Myocyte (in vitro differentiated cells): ENCODE results near the gene PAWR. TPM values are rescaled to one million over a fixed set of nuclear protein-coding genes. Genes with fewer than 3 reads are reported as not detected.
"Not testable (repeated sequence)": the region's sequence is repeated elsewhere in the genome, so short reads cannot be mapped to it uniquely, and the experiment has no call there.

Experiments
- DNase-seq: peaks from one replicate; pipeline ENCODE4 v3.0.0-alpha.2; 2012; ENCODE audit warnings: low read depth
- total RNA-seq: library from RNA; depleted of rRNA; stranded (reverse); fragments of >200 nt; gene quantifications from 2 replicates; pipeline ENCODE4 v1.2.3, GENCODE V29; 2014

The PAWR gene
- total RNA-seq, 1 donor from 2014 or later, result 6.7 TPM

DNA sequence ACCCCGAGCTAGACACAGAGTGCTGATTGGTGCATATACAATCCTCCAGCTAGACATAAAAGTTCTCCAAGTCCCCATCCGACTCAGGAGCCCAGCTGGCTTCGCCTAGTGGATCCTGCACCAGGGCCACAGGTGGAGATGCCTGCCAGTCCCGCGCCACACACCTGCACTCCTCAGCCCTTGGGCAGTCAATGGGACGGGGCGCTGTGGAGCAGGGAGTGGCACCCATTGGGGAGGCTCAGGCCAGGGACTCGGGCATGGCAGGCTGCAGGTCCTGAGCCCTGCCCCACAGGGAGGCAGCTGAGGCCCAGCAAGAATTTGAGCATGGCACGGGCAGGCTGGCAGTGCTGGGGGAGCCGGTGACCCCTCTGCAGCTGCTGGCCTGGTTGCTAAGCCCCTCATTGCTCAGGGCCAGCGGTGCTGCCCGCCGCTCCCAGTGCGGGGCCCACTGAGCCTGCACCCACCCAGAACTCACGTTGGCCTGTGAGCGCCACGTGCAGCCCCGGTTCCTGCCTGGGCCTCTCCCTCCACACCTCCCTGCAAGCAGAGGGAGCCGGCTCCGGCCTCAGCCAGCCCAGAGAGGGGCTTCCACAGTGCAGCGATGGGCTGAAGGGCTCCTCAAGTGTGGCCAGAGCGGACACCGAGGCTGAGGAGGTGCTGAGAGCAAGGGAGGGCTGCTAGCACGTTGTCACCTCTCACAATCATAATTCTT is 136.7 kb downstream of the PAWR start:
- no peak for DNase-seq

DNA sequence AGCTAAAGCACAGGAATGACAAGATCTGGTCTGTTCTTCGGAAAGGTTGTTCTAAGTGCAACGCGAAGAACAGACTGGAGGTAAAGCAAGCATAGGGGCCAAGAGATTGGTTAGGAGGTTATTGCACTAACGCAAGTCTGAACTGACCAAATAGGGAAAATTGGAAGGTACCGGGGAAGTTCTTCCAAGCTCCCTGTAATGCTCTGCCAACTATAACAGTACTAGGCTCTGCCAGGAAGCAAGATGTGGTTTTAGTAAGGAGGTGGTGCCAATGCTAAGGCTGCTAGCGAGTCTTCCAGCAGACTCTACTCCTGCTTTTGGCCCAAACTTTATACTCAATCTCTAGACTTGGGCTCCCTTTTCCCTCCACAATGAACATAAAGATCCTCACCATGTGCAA is 138.6 kb downstream of the PAWR start:
- no peak for DNase-seq

DNA sequence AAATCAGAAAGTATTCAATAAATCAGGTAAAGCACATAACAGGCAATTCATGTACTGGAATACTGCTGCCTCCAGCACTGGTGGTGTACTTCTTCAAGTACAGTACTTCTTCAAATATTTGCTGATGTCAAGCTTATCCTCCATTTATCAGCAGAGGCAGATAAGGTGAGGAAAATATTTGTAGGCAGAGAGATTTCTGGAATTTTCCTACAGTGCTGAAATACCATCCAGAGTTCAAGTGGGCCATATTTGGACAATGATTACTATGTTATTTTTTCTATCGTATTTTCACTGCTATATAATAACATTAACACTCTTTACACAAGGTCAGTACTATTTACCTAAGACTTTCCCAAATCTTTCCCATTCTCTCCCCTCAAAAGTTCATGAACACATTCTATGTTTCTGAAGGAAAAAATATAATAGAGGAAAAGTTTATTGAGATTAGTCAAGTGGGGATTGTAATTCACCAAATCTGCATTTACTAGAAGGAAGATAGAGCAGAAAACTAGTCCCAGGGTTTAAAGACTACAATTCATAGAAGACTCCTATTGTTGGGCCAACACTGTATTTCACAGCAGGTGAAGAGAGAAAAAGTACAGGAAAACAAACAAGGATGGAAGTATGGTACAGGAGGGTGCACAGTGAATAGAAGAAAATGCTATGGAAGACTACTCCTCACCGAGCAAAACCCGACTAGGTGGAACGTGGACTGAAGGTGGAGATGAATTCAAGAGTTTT is 141.1 kb downstream of the PAWR start:
- no peak for DNase-seq

DNA sequence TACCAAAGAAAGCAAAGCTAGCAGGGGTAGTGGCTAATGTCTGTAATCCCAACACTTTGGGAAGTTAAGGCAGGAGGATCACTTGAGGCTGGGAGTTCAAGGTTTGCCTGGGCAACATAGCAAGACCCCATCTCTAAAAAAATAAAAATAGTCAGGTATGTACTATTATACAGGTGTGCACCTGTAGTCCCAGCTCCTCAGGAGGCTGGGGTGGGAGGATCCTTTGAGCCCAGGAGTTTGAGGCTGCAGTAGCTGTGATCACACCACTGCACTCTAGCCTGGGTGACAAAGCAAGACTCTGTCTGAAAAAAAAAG is 142.2 kb downstream of the PAWR start:
- DNase-seq, result no peak

DNA sequence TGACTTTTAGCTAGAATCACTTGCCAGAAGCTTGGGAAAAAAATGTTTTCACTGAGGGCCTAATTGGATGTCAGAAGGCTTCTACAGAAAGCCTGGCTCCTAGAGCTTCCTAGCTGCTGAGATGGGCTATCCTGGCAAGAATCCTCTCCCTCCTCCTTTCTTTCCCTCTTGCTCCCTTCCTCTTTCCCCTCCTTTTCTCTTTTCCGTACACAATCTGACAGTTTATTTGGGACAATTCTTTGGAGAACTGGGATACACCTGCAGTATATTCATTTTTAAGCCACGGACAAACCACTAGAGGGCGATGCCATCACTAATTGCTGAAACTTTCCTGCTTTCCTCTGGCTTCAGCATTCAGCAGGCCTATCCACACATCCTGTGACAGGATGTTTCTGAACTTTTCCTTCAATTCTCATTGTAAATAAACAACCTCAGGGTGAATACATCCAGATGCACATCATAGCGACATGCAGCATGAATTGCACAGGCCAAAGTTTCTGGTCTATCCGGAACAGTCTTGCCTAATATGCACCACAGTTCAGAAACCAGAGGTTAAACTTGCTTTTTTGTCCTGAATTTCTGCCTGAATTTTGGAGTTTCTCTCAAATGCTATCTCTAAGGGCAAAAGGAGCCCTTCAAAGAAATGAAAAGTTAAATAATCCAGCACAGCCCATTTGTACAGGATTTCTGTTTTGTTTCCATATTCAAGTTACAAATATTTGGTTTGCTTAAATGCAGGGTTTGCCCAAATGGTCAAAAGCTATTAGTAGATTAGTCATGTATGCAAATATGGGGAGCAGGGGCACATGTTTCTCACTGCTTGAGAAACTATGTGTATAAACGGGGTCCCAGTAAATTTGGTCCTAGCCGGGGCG is 142.8 kb downstream of the PAWR start:
- peak; percentile 69 for DNase-seq

- DNase-seq, result peak; percentile 14
These were observed 143.6 kb downstream of the PAWR start for GRCh38 chr12:79547044-79547734.

GRCh38 chr12:79546466-79547043 is 144.2 kb downstream of the PAWR start:
- DNase-seq, result no peak

- DNase-seq, result not testable (repeated sequence)
These were observed 146.3 kb downstream of the PAWR start for GRCh38 chr12:79544439-79544838.

GRCh38 chr12:79537675-79538074 is 153.1 kb downstream of the PAWR start:
- no peak for DNase-seq

DNA sequence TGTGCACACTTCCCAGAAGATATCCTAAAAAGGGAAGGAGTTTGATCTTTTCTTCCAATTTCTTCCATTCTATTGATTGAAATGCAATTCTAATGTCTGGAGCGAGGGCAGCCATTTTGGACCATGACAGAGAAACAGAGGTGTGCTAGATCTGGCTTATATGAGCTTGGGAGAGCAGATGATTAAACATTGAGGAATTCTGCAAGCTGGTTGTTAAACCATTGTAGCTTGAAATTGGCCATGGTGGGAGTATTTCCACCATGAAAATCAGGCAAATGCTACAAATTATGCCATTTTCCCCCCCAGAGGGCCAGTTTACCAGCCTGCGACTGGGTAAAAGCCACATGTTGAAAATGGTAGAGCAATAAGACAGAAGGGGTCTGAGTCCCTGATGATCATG is 155.0 kb downstream of the PAWR start:
- no peak for DNase-seq

Other genes with a start within 250 kb of the PAWR start
- 67.1 and 100 TPM in 2 replicates for gene PPP1R12A, start 244.1 kb upstream of the PAWR start, total RNA-seq